Measurements from ENCODE around the gene ELP1. TPM values are rescaled to one million over a fixed set of nuclear protein-coding genes. Genes with fewer than 3 reads are reported as not detected.
"Not testable (repeated sequence)": the region's sequence is repeated elsewhere in the genome, so short reads cannot be mapped to it uniquely, and the experiment has no call there.

ELP1 gene
- total RNA-seq, 1 experiment from 2014 or later, result 26.7 TPM

- H3K27ac ChIP-seq, result no peak within 1 kb of the TSS
- no peaks in the 10 kb centered on the region for H3K36me3 ChIP-seq
- no peaks in the 10 kb centered on the region for H3K9me3 ChIP-seq (replicated peaks)
- H3K27me3 ChIP-seq (replicated peaks), result no peaks in the 10 kb centered on the region
- DNase-seq (ENCODE audit: low read depth in 1 of 2, low spot score in 2 of 2), result no peak
- no peaks in the 10 kb centered on the region for H3K4me1 ChIP-seq (replicated peaks)
- H3K4me3 ChIP-seq, result no peak within 1 kb of the TSS
These were observed 71.9 kb downstream of the ELP1 start, which contains the start of gene ACTL7A for GRCh38 chr9:108861997-108862396. Gene ACTL7A (plus strand): TSS chr9:108862266. CDS start chr9:108862323, 57 bp downstream.

GRCh38 chr9:108861464-108861863 is 72.5 kb downstream of the ELP1 start:
- no peaks in the 10 kb centered on the region for H3K4me1 ChIP-seq (replicated peaks)
- no peaks in the 10 kb centered on the region for H3K27me3 ChIP-seq (replicated peaks)
- H3K4me3 ChIP-seq, result no peak overlapping the region
- DNase-seq (ENCODE audit: low read depth in 1 of 2, low spot score in 2 of 2), result no peak
- H3K36me3 ChIP-seq, result no peaks in the 10 kb centered on the region
- H3K9me3 ChIP-seq (replicated peaks), result no peaks in the 10 kb centered on the region
- no peak overlapping the region for H3K27ac ChIP-seq

GRCh38 chr9:108860764-108861163 is 73.2 kb downstream of the ELP1 start:
- H3K27me3 ChIP-seq (replicated peaks), result no peaks in the 10 kb centered on the region
- H3K4me1 ChIP-seq (replicated peaks), result no peaks in the 10 kb centered on the region
- no peak for DNase-seq (ENCODE audit: low read depth in 1 of 2, low spot score in 2 of 2)
- H3K9me3 ChIP-seq (replicated peaks), result no peaks in the 10 kb centered on the region
- H3K27ac ChIP-seq, result no peak overlapping the region
- H3K36me3 ChIP-seq, result no peaks in the 10 kb centered on the region
- H3K4me3 ChIP-seq, result no peak overlapping the region

GRCh38 chr9:108860354-108860753 is 73.6 kb downstream of the ELP1 start:
- Histone ChIP-seq H3K4me3 (no peak overlapping the region), H3K9me3 (replicated peaks) (no peaks in the 10 kb centered on the region)
- DNase-seq (ENCODE audit: low read depth in 1 of 2, low spot score in 2 of 2), result no peak

GRCh38 chr9:108859459-108860114 is 74.3 kb downstream of the ELP1 start:
- no peaks in the 10 kb centered on the region for H3K9me3 ChIP-seq (replicated peaks)
- no peak for DNase-seq (ENCODE audit: low read depth in 1 of 2, low spot score in 2 of 2)
- no peaks in the 10 kb centered on the region for H3K36me3 ChIP-seq
- no peak overlapping the region for H3K27ac ChIP-seq
- H3K27me3 ChIP-seq (replicated peaks), result no peaks in the 10 kb centered on the region
- H3K4me1 ChIP-seq (replicated peaks), result no peaks in the 10 kb centered on the region
- no peak overlapping the region for H3K4me3 ChIP-seq

More at GRCh38 chr9:108860354-108860753, 73.6 kb downstream of the ELP1 start:
- Histone ChIP-seq H3K4me1 (replicated peaks) (no peaks in the 10 kb centered on the region), H3K36me3 (no peaks in the 10 kb centered on the region), H3K27ac (no peak overlapping the region), H3K27me3 (replicated peaks) (no peaks in the 10 kb centered on the region)

- H3K27ac ChIP-seq, result no peak overlapping the region
These were observed 76.4 kb downstream of the ELP1 start for GRCh38 chr9:108857572-108857971.

GRCh38 chr9:108855888-108856287 is 78.0 kb downstream of the ELP1 start, which contains the start of gene ACTL7B:
Gene ACTL7B (minus strand): TSS chr9:108855986. CDS start chr9:108855930, 56 bp downstream.
- Histone ChIP-seq H3K4me1 (replicated peaks) (no peaks in the 10 kb centered on the region), H3K27ac (no peak within 1 kb of the TSS), H3K9me3 (replicated peaks) (no peaks in the 10 kb centered on the region), H3K27me3 (replicated peaks) (no peaks in the 10 kb centered on the region), H3K36me3 (no peaks in the 10 kb centered on the region), H3K4me3 (no peak within 1 kb of the TSS)
- DNase-seq (ENCODE audit: low read depth in 1 of 2, low spot score in 2 of 2), result no peak

More at GRCh38 chr9:108857572-108857971, 76.4 kb downstream of the ELP1 start:
- DNase-seq (ENCODE audit: low read depth in 1 of 2, low spot score in 2 of 2), result no peak
- Histone ChIP-seq H3K27me3 (replicated peaks) (no peaks in the 10 kb centered on the region), H3K36me3 (no peaks in the 10 kb centered on the region), H3K4me1 (replicated peaks) (no peaks in the 10 kb centered on the region), H3K4me3 (no peak overlapping the region), H3K9me3 (replicated peaks) (no peaks in the 10 kb centered on the region)

GRCh38 chr9:108855529-108855886 is 78.4 kb downstream of the ELP1 start:
- Histone ChIP-seq H3K4me1 (replicated peaks) (no peaks in the 10 kb centered on the region), H3K4me3 (no peak overlapping the region), H3K27ac (no peak overlapping the region), H3K9me3 (replicated peaks) (no peaks in the 10 kb centered on the region), H3K27me3 (replicated peaks) (no peaks in the 10 kb centered on the region), H3K36me3 (no peaks in the 10 kb centered on the region)
- DNase-seq (ENCODE audit: low read depth in 1 of 2, low spot score in 2 of 2), result no peak

- H3K4me3 ChIP-seq, result no peak overlapping the region
- H3K36me3 ChIP-seq, result no peaks in the 10 kb centered on the region
- H3K27ac ChIP-seq, result no peak overlapping the region
- no peak for DNase-seq (ENCODE audit: low read depth in 1 of 2, low spot score in 2 of 2)
- no peaks in the 10 kb centered on the region for H3K4me1 ChIP-seq (replicated peaks)
- no peaks in the 10 kb centered on the region for H3K9me3 ChIP-seq (replicated peaks)
- H3K27me3 ChIP-seq (replicated peaks), result no peaks in the 10 kb centered on the region
These were observed 79.0 kb downstream of the ELP1 start for GRCh38 chr9:108854641-108855528.

GRCh38 chr9:108854094-108854493 is 79.8 kb downstream of the ELP1 start:
- Histone ChIP-seq H3K9me3 (replicated peaks) (no peaks in the 10 kb centered on the region), H3K4me1 (replicated peaks) (no peaks in the 10 kb centered on the region), H3K36me3 (no peaks in the 10 kb centered on the region), H3K27me3 (replicated peaks) (no peaks in the 10 kb centered on the region), H3K27ac (no peak overlapping the region), H3K4me3 (no peak overlapping the region)
- DNase-seq (ENCODE audit: low read depth in 1 of 2, low spot score in 2 of 2), result no peak

GRCh38 chr9:108852079-108852478 is 81.8 kb downstream of the ELP1 start:
- no peak overlapping the region for H3K27ac ChIP-seq
- DNase-seq (ENCODE audit: low read depth in 1 of 2, low spot score in 2 of 2), result no peak
- no peaks in the 10 kb centered on the region for H3K9me3 ChIP-seq (replicated peaks)
- H3K4me1 ChIP-seq (replicated peaks), result no peaks in the 10 kb centered on the region
- H3K27me3 ChIP-seq (replicated peaks), result no peaks in the 10 kb centered on the region
- no peak overlapping the region for H3K4me3 ChIP-seq
- no peaks in the 10 kb centered on the region for H3K36me3 ChIP-seq

GRCh38 chr9:108851138-108851537 is 82.8 kb downstream of the ELP1 start:
- Histone ChIP-seq H3K27ac (no peak overlapping the region), H3K27me3 (replicated peaks) (no peaks in the 10 kb centered on the region), H3K4me3 (no peak overlapping the region), H3K36me3 (no peaks in the 10 kb centered on the region), H3K9me3 (replicated peaks) (no peaks in the 10 kb centered on the region), H3K4me1 (replicated peaks) (no peaks in the 10 kb centered on the region)
- no peak for DNase-seq (ENCODE audit: low read depth in 1 of 2, low spot score in 2 of 2)

- Histone ChIP-seq H3K9me3 (replicated peaks) (no peaks in the 10 kb centered on the region), H3K36me3 (no peaks in the 10 kb centered on the region), H3K27ac (no peak overlapping the region), H3K4me1 (replicated peaks) (no peaks in the 10 kb centered on the region), H3K27me3 (replicated peaks) (no peaks in the 10 kb centered on the region), H3K4me3 (no peak overlapping the region)
- no peak for DNase-seq (ENCODE audit: low read depth in 1 of 2, low spot score in 2 of 2)
These were observed 83.5 kb downstream of the ELP1 start for GRCh38 chr9:108850293-108850897.

- H3K36me3 ChIP-seq; H3K4me1 ChIP-seq (replicated peaks); H3K9me3 ChIP-seq (replicated peaks); H3K27me3 ChIP-seq (replicated peaks); H3K27ac ChIP-seq; H3K4me3 ChIP-seq; DNase-seq (ENCODE audit: low read depth in 1 of 2, low spot score in 2 of 2): not testable (repeated sequence)
These were observed 85.6 kb downstream of the ELP1 start for GRCh38 chr9:108848296-108848695.

Data from SJSA1 (cell line).